IgD-negative memory B cell (primary cell): ENCODE measurements around the gene DLGAP1. TPM values are rescaled to one million over a fixed set of nuclear protein-coding genes. Genes with fewer than 3 reads are reported as not detected.

Experiments
- H3K27ac Mint-ChIP-seq, 3 donors: one replicate each; pipeline ENCODE4 v1.8.0; 2020 to 2022; ENCODE audit warnings: mild to moderate bottlenecking in 3 of 3, mixed read lengths in 3 of 3, moderate library complexity in 1 of 3
- H3K27me3 Mint-ChIP-seq: one replicate; pipeline ENCODE4 v1.8.0; 2021; ENCODE audit warnings: mixed read lengths
- H3K36me3 Mint-ChIP-seq: one replicate; pipeline ENCODE4 v1.8.0; 2020; ENCODE audit warnings: mild to moderate bottlenecking, mixed read lengths
- H3K4me1 Mint-ChIP-seq, 3 donors: one replicate each; pipeline ENCODE4 v1.8.0; 2020 to 2022; ENCODE audit warnings: mixed read lengths in 3 of 3, mild to moderate bottlenecking in 1 of 3
- H3K4me3 Mint-ChIP-seq, 4 donors: one replicate each; pipeline ENCODE4 v1.8.0; 2020 to 2022; ENCODE audit warnings: mild to moderate bottlenecking in 4 of 4, mixed read lengths in 4 of 4, moderate library complexity in 3 of 4
- H3K9me3 Mint-ChIP-seq, 3 donors: one replicate each; pipeline ENCODE4 v1.8.0; 2020 to 2021; ENCODE audit warnings: mixed read lengths in 3 of 3, mild to moderate bottlenecking in 1 of 3
- polyA plus RNA-seq: library from polyadenylated mRNA; unstranded; fragments of 300-500 nt; fragmentation: Illumina TruSeq; gene quantifications from one replicate; pipeline ENCODE4 v1.2.3, GENCODE V29; 2021

DLGAP1 gene
- polyA plus RNA-seq, 1 donor from 2014 or later = not detected

DNA sequence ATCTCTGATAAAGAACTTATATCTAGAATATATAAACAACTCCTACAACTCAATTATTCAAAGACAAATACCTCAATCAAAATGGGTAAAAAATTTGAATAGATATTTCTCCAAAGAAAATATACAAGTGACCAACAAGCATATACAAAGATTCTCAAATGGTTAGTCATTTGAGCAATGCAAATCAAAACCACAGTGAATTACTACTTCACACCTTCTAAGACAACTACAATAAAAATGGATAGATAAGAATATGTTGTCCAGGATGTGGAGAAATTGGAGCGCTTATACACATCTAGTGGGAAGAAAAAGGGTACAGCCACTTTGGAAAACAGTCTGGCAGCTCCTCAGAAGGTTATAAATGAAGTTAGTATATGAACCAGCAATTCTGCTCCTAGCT is 672.2 kb downstream of the DLGAP1 start:
- Mint-ChIP-seq H3K27ac (no peak overlapping the region), H3K9me3 (peaks cover 2 to 9% (median 2%) of the 10 kb centered on the region in 3 donors), H3K4me3 (peak overlapping the region in 1 of 4 donors; percentile 54), H3K4me1 (no peaks in the 10 kb centered on the region), H3K27me3 (peaks cover 8% of the 10 kb centered on the region), H3K36me3 (peaks cover 2% of the 10 kb centered on the region)

GRCh38 chr18:3777719-3778118 is 677.4 kb downstream of the DLGAP1 start:
- H3K36me3 Mint-ChIP-seq = no peaks in the 10 kb centered on the region
- no peak overlapping the region for H3K4me3 Mint-ChIP-seq
- H3K27me3 Mint-ChIP-seq = peaks cover 1% of the 10 kb centered on the region
- no peaks in the 10 kb centered on the region for H3K9me3 Mint-ChIP-seq
- H3K4me1 Mint-ChIP-seq = peaks cover 0 to 4% (median 0%) of the 10 kb centered on the region in 3 donors
- H3K27ac Mint-ChIP-seq = no peak overlapping the region

- Mint-ChIP-seq H3K4me3 (no peak overlapping the region), H3K36me3 (no peaks in the 10 kb centered on the region), H3K27ac (no peak overlapping the region), H3K27me3 (peaks cover 1% of the 10 kb centered on the region), H3K4me1 (peaks cover 0 to 4% (median 0%) of the 10 kb centered on the region in 3 donors), H3K9me3 (no peaks in the 10 kb centered on the region)
Observed at GRCh38 chr18:3777122-3777521, 678.0 kb downstream of the DLGAP1 start.

GRCh38 chr18:3775996-3776395 is 679.1 kb downstream of the DLGAP1 start:
- no peaks in the 10 kb centered on the region for H3K36me3 Mint-ChIP-seq
- H3K27ac Mint-ChIP-seq = no peak overlapping the region
- H3K4me3 Mint-ChIP-seq = no peak overlapping the region
- no peaks in the 10 kb centered on the region for H3K9me3 Mint-ChIP-seq
- peaks cover 2 to 4% (median 2%) of the 10 kb centered on the region in 3 donors for H3K4me1 Mint-ChIP-seq
- H3K27me3 Mint-ChIP-seq = peaks cover 7% of the 10 kb centered on the region

DNA sequence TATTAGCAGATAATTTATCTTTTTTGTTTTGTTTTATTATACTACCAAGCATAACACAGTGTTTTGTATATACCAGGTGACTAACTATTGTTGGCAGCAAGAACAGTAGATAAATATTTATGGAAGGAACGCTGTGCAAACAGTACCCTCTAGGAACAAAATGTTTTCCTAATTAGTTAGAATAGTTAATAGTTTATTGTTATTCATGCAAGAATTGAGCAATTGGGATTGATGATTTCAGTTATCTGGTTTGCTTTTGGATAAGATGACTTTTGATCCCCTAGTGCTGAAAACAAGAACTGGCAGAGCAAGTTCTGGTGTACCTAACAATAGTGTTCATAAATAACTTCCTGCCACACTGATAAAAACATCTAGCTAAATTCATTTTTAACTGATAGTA is 681.8 kb downstream of the DLGAP1 start:
- H3K36me3 Mint-ChIP-seq = no peaks in the 10 kb centered on the region
- H3K27ac Mint-ChIP-seq = no peak overlapping the region
- no peaks in the 10 kb centered on the region for H3K9me3 Mint-ChIP-seq
- peaks cover 2 to 4% (median 2%) of the 10 kb centered on the region in 3 donors for H3K4me1 Mint-ChIP-seq
- peaks cover 13% of the 10 kb centered on the region for H3K27me3 Mint-ChIP-seq
- H3K4me3 Mint-ChIP-seq = no peak overlapping the region

- H3K27ac Mint-ChIP-seq = no peak overlapping the region
- H3K9me3 Mint-ChIP-seq = peaks cover 0 to 3% (median 2%) of the 10 kb centered on the region in 3 donors
- H3K4me3 Mint-ChIP-seq = peak overlapping the region in 3 of 4 donors; percentile 39 to 78 (median 60)
- peaks cover 13% of the 10 kb centered on the region for H3K27me3 Mint-ChIP-seq
- peaks cover 2 to 4% (median 2%) of the 10 kb centered on the region in 3 donors for H3K4me1 Mint-ChIP-seq
- peaks cover 1% of the 10 kb centered on the region for H3K36me3 Mint-ChIP-seq
Observed at GRCh38 chr18:3771121-3771971, 683.8 kb downstream of the DLGAP1 start.

GRCh38 chr18:3761266-3761665 is 693.8 kb downstream of the DLGAP1 start:
- Mint-ChIP-seq H3K27ac (no peak overlapping the region), H3K4me3 (no peak overlapping the region)

DNA sequence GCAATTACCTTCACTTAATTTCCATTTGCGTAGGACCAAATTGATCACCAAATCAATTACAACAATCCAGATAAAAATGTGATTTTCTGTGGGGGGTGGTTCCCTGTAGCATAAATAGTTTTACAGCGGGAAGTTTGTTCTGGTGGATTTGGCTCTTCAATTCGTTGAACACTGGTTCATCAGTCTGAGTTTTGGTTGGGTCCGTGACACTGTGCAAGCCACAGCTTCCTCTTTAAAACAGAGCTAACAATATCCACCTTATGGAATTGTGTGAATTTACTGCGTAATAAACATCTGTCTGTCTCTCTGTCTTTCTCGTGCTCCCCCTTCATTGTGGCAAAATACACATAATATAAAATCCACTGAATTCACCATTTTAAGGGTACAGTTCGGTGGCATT is 694.4 kb downstream of the DLGAP1 start:
- peaks cover 1% of the 10 kb centered on the region for H3K27me3 Mint-ChIP-seq
- H3K36me3 Mint-ChIP-seq = peaks cover 2% of the 10 kb centered on the region
- H3K4me3 Mint-ChIP-seq = no peak overlapping the region
- no peaks in the 10 kb centered on the region for H3K4me1 Mint-ChIP-seq
- H3K9me3 Mint-ChIP-seq = peaks cover 7 to 20% (median 15%) of the 10 kb centered on the region in 3 donors
- H3K27ac Mint-ChIP-seq = no peak overlapping the region

More at GRCh38 chr18:3761266-3761665, 693.8 kb downstream of the DLGAP1 start:
- Mint-ChIP-seq H3K27me3 (peaks cover 1% of the 10 kb centered on the region), H3K9me3 (peaks cover 7 to 26% (median 18%) of the 10 kb centered on the region in 3 donors), H3K36me3 (peaks cover 2% of the 10 kb centered on the region), H3K4me1 (no peaks in the 10 kb centered on the region)

DNA sequence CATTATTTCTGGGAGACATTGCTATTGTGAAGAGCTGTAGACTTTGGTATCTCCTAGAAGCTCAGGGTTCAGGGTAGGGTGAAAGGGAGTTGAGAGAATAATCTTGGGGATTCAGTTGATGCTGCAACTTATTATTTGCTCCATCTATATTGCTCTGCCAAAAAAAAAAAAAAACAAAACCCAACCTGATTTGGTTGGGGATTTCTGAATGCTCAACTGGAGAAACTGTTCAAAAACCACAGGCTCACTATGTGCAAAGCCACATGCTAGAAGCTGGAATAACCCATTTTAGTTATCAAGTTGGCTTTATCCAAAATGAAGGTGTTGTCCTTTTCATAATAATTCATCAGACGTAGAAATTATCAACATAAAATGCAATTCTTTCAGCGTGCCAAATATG is 696.0 kb downstream of the DLGAP1 start:
- no peak overlapping the region for H3K4me3 Mint-ChIP-seq
- peaks cover 5 to 19% (median 15%) of the 10 kb centered on the region in 3 donors for H3K9me3 Mint-ChIP-seq
- H3K27ac Mint-ChIP-seq = no peak overlapping the region
- H3K27me3 Mint-ChIP-seq = peaks cover 1% of the 10 kb centered on the region
- H3K4me1 Mint-ChIP-seq = no peaks in the 10 kb centered on the region
- H3K36me3 Mint-ChIP-seq = peaks cover 2% of the 10 kb centered on the region

- Mint-ChIP-seq H3K27me3 (peaks cover 1% of the 10 kb centered on the region), H3K36me3 (peaks cover 2% of the 10 kb centered on the region), H3K9me3 (peaks cover 5 to 19% (median 15%) of the 10 kb centered on the region in 3 donors), H3K4me1 (no peaks in the 10 kb centered on the region), H3K4me3 (no peak overlapping the region), H3K27ac (no peak overlapping the region)
Observed at GRCh38 chr18:3758531-3758930, 696.6 kb downstream of the DLGAP1 start.

DNA sequence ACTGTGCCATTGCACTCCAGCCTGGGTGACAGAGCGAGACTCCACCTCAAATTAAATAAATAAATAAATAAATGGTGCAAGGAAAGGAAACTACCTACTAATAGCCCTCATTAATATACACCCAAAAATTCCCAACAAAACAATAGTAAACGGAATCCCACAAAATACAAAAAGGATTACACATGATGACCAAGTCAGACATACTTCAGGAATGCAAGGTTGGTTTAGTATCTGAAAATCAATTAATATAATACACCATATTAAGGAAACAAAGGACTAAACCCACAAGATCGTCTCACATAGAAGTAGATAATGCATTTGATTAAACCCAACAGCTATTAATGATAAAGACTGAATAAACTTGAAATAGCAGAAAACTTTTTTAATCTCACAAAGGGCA is 697.7 kb downstream of the DLGAP1 start:
- Mint-ChIP-seq H3K9me3 (peaks cover 5 to 19% (median 12%) of the 10 kb centered on the region in 3 donors), H3K36me3 (peaks cover 2% of the 10 kb centered on the region), H3K27me3 (peaks cover 1% of the 10 kb centered on the region), H3K4me3 (no peak overlapping the region), H3K4me1 (no peaks in the 10 kb centered on the region), H3K27ac (no peak overlapping the region)

DNA sequence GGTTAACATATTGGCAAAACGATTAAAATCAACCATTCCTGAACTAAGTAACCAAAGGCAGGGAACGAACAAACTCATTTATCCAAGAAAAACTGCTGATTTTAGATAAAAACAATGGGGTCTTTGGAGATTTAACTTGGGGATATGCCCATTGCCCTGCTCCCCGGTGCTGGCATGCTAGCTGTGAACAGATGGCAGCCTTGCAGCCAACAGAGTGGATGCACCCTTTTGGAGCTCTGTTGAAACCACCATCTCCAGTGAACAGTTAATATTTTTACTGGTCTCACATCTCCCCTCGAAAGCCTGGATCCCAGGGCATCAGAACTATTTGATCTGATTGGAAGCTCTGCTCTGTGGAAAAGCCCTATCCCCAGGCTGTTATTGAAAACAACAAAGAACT is 702.0 kb downstream of the DLGAP1 start:
- peaks cover 5% of the 10 kb centered on the region for H3K36me3 Mint-ChIP-seq
- H3K27ac Mint-ChIP-seq = no peak overlapping the region
- H3K9me3 Mint-ChIP-seq = peaks cover 1 to 16% (median 13%) of the 10 kb centered on the region in 3 donors
- H3K27me3 Mint-ChIP-seq = no peaks in the 10 kb centered on the region
- H3K4me1 Mint-ChIP-seq = no peaks in the 10 kb centered on the region
- no peak overlapping the region for H3K4me3 Mint-ChIP-seq

- Mint-ChIP-seq H3K4me3 (no peak overlapping the region), H3K36me3 (peaks cover 3% of the 10 kb centered on the region), H3K27ac (no peak overlapping the region), H3K4me1 (no peaks in the 10 kb centered on the region), H3K9me3 (peaks cover 0 to 2% (median 1%) of the 10 kb centered on the region in 3 donors), H3K27me3 (peaks cover 4% of the 10 kb centered on the region)
Observed at GRCh38 chr18:3748086-3748485, 707.0 kb downstream of the DLGAP1 start.

GRCh38 chr18:3747176-3747973 is 707.7 kb downstream of the DLGAP1 start:
- Mint-ChIP-seq H3K36me3 (peaks cover 3% of the 10 kb centered on the region), H3K9me3 (peaks cover 0 to 2% (median 1%) of the 10 kb centered on the region in 3 donors), H3K27ac (no peak overlapping the region), H3K27me3 (peaks cover 4% of the 10 kb centered on the region), H3K4me1 (no peaks in the 10 kb centered on the region), H3K4me3 (no peak overlapping the region)

DNA sequence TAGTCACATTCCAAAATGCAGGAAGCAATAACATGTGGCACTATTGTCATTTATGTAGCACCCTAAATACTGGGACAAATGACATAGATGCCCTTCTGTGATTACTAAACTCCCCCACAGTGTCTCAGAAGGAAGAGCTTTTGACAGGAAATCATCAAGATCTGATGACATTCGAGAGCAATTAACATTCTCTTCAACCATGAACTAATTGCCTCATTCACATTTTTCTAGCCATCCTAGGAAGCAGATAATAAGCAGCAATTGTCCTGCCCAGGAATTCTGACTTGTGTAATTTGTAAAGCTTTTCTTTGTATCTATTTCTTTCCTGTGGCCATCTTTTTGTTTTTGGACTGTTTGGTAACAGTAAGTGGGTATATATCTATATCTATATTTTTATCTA is 712.6 kb downstream of the DLGAP1 start:
- peak overlapping the region in 1 of 3 donors; percentile 55 for H3K27ac Mint-ChIP-seq
- peaks cover 0 to 3% (median 0%) of the 10 kb centered on the region in 3 donors for H3K4me1 Mint-ChIP-seq

More for the DNA sequence above, 712.6 kb downstream of the DLGAP1 start:
- Mint-ChIP-seq H3K36me3 (no peaks in the 10 kb centered on the region), H3K9me3 (peaks cover 2 to 5% (median 4%) of the 10 kb centered on the region in 3 donors), H3K27me3 (peaks cover 4% of the 10 kb centered on the region), H3K4me3 (no peak overlapping the region)
